Measurements from ENCODE around the gene CNTNAP4.
A peak's percentile ranks its signal among the peaks of the same experiment; 100 is the strongest.

CNTNAP4 gene

DNA sequence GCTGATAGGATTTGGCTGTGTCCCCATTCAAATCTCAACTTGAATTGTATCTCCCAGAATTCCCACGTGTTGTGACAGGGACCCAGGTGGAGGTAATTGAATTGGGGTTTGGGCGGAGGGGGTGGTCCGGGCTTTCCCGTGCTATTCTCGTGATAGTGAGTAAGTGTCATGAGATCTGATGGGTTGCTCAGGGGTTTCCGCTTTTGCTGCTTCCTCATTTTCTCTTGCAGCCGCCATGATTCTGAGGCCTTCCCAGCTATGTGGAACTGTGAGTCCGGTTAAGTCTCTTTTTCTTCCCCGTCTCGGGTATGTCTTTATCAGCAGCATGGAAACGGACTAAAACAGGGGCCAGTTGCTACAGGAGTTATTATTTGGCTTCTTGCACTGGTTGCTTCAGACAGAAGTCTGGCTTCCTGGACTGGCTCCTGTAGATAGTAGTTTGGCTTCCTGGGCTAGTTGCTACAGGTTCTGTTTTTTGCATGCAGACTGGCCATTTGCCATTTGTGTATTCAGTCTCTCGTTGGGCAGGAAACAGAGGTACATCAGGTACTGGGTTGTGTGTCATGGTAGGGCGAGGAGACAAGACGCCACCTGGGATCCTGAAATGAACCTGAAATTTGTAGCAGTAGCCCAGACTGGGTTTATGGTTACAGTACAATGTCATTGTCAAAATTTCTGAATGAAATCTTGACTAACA is 32.6 kb downstream of the CNTNAP4 start:
- no peak for DNase-seq

GRCh38 chr16:76311260-76311659 is 34.1 kb downstream of the CNTNAP4 start:
- no peak for DNase-seq

- no peak for DNase-seq
These were observed 41.4 kb downstream of the CNTNAP4 start for GRCh38 chr16:76318565-76318964.

- no peak for DNase-seq
These were observed 51.9 kb downstream of the CNTNAP4 start for GRCh38 chr16:76329106-76329505.

GRCh38 chr16:76335180-76335974 is 58.2 kb downstream of the CNTNAP4 start:
- peak; percentile 83 for DNase-seq

DNA sequence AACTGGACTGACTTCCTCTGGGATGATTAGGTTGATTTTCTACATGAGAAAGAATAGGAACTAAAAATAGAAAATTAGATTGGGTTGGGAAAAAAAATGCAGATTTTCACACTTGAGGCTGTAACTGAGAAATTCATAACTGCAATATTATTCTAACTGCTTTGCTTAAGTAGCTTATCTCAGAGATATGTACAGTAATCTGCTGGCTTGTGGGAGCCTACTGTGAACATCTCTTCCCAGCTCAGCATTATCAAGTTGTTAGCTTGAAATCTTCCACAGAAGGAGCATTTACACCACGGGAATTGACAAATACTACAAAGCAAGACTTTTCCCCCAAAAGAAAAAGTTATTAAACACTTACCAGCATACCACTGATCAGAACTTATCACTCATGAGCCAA is 58.9 kb downstream of the CNTNAP4 start:
- no peak for DNase-seq

- no peak for DNase-seq
These were observed 61.3 kb downstream of the CNTNAP4 start for GRCh38 chr16:76338472-76338871.

DNA sequence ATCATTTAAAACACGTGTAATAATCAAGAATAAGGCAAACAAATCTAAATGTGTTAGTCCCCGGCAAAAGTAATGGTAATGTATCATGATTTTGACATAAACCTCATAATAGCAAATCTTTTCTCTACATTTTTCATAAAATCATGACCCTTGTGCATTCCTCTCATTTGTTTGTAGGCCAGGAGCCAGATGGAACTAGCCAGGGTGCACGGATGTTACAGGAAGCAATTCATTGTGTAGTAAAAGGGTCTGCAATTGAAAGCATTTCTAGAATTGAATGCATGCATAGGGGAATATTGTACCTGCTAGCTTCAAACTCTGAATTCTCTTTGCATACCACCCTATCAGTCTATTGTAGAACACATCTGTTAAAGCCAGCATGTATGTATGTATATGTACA is 66.6 kb downstream of the CNTNAP4 start:
- no peak for DNase-seq

DNA sequence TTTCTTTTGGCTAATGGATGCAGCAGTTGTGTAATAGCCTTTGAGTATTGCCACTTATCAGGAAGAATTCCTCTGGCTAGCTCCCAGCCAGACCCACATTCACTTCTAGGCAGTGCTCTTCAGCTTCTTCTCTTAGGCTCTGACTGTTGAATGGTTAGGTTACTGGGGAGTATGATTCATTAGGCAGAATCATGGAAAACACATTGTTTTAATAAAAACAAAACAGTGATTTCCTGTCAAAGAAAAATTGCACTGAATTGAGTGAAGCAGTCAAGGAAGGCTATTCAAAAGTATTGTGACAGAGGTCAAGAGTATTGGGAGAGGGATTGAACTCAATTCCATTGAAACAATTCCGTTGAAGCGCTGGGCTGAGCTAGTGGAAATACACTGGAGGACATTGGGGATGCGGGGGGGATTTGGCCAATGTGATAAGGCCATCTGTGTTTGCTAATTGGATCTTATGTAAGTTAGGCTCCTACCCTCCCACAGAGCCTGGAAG is 68.0 kb downstream of the CNTNAP4 start:
- peak; percentile 79 for DNase-seq

GRCh38 chr16:76346210-76346609 is 69.0 kb downstream of the CNTNAP4 start:
- no peak for DNase-seq

- DNase-seq = no peak
These were observed 74.2 kb downstream of the CNTNAP4 start for GRCh38 chr16:76351441-76351840.

DNA sequence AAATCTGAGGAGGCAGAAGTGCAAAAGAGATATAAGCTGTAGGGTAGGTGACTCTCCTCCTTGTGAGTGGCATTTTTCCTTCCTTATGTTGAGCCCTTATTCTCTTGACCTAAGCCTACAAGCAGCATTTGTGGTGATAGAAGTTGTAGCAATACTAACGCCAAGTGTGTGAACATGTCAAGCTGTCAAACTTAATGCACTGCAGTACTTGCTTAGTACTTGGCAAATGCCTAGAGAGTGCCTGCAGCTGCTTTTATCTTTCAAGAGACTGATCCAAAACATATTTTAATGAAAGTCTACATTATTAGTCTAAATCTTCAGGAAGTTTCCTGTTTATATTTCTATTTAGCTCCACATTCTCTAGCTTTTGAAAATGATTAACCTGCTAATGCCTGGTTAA is 83.2 kb downstream of the CNTNAP4 start:
- DNase-seq = no peak

GRCh38 chr16:76370344-76370743 is 93.1 kb downstream of the CNTNAP4 start:
- DNase-seq = no peak

DNA sequence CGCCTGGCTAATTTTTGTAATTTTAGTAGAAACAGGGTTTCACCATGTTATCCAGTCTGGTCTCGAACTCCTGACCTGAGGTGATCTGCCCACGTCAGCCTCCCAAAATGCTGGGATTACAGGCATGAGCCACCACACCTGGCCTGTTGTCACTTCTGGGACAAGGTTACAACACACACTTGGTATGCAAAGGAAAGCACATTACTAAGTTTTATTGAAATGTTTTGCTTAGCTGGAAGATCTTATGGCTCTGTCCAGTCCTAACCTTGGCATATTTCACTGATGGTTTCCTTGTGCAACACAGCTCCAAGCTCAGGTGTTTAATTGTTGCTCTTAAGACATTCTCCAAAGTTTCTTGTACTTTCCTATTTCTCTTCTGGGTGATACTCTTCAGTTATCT is 94.2 kb downstream of the CNTNAP4 start:
- DNase-seq = no peak

- DNase-seq = no peak
These were observed 96.8 kb downstream of the CNTNAP4 start for GRCh38 chr16:76373998-76374397.

DNA sequence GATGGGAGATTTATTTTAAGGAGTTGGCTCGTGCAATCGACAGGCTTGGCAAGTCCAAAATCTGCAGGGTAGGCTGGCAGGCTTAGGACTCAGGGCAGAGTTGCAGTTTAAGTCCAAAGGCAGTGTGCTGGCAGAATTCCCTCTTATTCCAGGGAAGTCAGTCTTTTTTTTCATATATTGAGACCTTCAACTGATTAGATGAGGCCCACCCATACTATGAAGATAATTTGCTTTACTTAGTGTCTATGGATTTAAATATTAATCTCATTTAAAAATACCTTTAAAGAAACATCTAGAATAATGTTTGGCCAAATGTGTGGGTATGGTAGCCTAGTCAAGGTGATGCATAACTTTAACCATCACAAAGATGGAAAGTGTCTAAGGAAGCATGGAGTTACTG is 99.8 kb downstream of the CNTNAP4 start:
- DNase-seq = no peak

GRCh38 chr16:76378020-76378419 is 100.8 kb downstream of the CNTNAP4 start:
- DNase-seq = no peak

DNA sequence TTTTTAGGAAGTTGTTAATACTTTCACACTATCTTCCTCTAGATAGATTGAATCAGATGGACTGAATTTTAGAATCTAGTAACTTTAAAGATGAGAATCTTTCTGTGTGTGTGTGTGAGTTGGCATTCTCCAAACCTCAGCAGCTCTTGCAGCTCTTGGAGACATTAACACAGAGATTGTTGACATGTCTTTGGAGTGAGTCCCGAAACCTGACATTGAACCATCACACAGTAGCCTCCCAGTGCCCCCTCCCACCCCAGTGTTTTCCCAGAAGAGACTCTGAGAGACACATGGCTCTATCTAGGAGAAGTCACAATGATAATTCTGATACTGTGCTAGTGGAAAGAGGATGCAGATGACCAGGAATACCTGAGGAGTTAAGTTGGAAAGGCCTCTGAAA is 103.9 kb downstream of the CNTNAP4 start:
- no peak for DNase-seq

DNA sequence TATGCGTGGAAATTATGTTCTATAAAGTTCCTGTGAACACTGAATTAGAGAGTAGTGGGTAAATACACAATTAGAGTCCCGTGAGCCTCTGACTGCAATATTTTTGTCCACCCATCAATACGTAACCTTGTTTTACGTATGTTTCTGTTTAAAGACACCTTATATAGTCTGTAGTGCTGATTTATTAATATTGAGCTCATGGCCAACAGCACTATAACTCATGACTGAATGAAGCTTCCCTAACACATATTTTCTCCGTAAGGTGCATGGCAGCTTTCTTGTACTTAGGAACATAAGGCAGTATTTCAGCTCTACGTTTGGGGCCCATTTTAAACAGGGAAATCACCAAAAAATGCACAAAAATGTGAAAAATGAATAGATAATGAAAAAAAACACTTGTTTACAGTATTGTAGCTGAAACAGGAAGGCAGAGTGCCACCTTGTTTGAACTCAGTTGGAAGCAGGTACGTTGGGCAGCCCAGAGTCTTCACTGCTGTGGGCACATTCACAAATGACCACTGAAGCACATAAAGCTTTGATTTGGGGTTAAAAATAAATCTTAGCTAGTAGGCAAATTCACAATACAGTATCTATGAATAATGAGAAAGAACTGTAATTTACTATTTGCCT is 108.5 kb downstream of the CNTNAP4 start:
- DNase-seq = no peak

- DNase-seq = peak; percentile 50
These were observed 109.6 kb downstream of the CNTNAP4 start for GRCh38 chr16:76386784-76387183.

DNA sequence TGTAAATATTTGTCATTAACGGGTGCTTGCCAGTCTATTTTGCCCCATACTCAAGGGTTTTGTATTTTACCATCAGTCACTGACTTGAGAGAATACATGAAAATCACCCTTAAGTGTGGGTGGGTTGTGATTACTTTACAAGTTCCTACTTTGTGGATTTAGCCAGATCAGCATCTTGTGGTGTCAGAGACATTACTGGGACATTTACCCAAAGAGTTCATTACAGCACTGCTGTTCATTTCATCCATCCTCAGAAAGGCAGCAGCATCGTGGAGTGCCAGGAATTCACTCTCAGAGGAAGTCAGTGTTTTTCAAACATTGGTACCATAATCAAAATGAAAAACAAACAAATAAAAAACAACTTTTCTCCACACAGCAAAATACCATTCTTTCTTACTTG is 110.8 kb downstream of the CNTNAP4 start:
- no peak for DNase-seq

DNA sequence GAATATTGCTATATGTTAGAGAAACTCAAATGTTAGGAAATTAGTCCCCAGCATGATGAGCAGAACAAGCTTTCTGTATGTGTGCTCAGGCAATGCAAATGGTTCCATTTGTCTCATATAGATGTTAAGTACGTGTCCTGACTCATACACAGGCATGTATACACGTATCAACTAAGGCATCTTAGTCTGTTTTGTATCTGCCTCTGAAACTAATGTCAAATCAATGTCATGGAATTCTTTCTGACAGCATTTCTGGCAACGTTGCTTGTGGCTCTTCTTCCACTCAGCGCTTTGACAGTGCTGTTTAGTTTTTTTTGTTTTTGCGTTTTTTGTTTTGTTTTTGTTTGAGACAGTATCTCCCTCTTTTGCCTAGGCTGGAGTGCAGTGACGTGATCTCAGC is 111.9 kb downstream of the CNTNAP4 start:
- no peak for DNase-seq

GRCh38 chr16:76390476-76390875 is 113.3 kb downstream of the CNTNAP4 start:
- DNase-seq = no peak

- DNase-seq = no peak
These were observed 119.8 kb downstream of the CNTNAP4 start for GRCh38 chr16:76396977-76397376.
